Thyroid gland (tissue), 4 donors: ENCODE measurements around the gene TBCEL.

Source experiments
- POLR2A ChIP-seq, 2 donors: fragments of 450-650 bp; IDR thresholded peaks; one replicate each; pipeline ENCODE4 v1.6.1; 2017; ENCODE audit warnings: antibody characterized with exemption in 2 of 2, mild to moderate bottlenecking in 2 of 2, moderate library complexity in 1 of 2
- TF ChIP-seq, protein P1 (sequence below), 6 experiments: fragments of 200-600 bp in 3 of 6; fragments of 450-650 bp in 3 of 6; sonication (generic) in 3 of 6; IDR thresholded peaks; one replicate each; pipeline ENCODE4 v1.5.1; 2016 to 2019; ENCODE audit warnings: antibody characterized with exemption in 6 of 6, mild to moderate bottlenecking in 2 of 6, inconsistent platforms in 1 of 6, moderate library complexity in 1 of 6

DNA sequence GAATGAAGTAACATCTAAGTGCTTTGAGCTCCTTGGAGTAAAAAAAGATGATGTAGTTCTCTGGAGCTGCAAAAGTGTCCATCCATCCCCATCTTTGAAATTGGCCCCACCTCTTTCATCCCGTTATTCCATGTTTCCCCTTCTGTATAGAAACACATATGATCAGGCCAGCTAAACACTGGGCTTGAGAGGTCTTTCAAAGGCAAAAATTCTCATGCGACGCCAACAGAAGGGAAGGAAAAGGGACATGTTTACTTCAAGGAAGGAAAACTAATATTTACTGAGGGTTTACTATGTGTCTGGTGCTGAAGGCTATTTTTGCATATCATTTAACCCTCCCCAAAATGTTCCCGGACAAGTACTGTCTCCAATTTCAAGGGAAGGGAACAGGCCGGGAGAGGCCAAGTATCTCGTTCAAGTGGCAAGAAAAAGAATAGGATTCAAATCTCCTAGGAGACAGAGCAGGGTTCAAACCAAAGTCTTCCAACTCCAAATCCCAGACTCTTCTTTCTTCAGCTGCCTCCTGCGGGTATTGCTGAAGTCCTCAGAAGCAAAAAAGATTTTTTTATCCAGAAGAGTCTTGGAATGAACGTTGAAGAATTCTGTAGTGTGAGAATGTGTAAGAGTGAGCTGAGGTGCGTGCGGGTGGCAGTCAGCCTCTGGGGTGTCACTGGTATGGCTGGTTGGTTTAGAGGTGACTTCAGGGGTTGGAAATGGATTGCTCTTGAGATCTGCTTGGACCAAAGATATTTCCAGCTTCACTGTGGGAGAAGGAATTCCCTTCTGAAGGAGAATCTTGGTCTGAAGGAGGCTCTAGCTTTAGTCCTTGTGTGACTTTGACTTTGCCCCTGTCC is 87.2 kb downstream of the TBCEL start:
- TF ChIP-seq, protein P1, sequence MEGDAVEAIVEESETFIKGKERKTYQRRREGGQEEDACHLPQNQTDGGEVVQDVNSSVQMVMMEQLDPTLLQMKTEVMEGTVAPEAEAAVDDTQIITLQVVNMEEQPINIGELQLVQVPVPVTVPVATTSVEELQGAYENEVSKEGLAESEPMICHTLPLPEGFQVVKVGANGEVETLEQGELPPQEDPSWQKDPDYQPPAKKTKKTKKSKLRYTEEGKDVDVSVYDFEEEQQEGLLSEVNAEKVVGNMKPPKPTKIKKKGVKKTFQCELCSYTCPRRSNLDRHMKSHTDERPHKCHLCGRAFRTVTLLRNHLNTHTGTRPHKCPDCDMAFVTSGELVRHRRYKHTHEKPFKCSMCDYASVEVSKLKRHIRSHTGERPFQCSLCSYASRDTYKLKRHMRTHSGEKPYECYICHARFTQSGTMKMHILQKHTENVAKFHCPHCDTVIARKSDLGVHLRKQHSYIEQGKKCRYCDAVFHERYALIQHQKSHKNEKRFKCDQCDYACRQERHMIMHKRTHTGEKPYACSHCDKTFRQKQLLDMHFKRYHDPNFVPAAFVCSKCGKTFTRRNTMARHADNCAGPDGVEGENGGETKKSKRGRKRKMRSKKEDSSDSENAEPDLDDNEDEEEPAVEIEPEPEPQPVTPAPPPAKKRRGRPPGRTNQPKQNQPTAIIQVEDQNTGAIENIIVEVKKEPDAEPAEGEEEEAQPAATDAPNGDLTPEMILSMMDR (IDR thresholded peaks at IDR 0.05): no peak
- no peak for TF ChIP-seq POLR2A (IDR thresholded peaks at IDR 0.05)
